Thyroid gland (tissue), 4 donors: Measurements from ENCODE around the gene CEP295NL.

Experiments used
- POLR2A ChIP-seq, 2 donors: fragments of 450-650 bp; IDR thresholded peaks; one replicate each; pipeline ENCODE4 v1.6.1; 2017; ENCODE audit warnings: antibody characterized with exemption in 2 of 2, mild to moderate bottlenecking in 2 of 2, moderate library complexity in 1 of 2
- TF ChIP-seq, protein P1 (sequence below), 6 experiments: fragments of 200-600 bp in 3 of 6; fragments of 450-650 bp in 3 of 6; sonication (generic) in 3 of 6; IDR thresholded peaks; one replicate each; pipeline ENCODE4 v1.5.1; 2016 to 2019; ENCODE audit warnings: antibody characterized with exemption in 6 of 6, mild to moderate bottlenecking in 2 of 6, inconsistent platforms in 1 of 6, moderate library complexity in 1 of 6

DNA sequence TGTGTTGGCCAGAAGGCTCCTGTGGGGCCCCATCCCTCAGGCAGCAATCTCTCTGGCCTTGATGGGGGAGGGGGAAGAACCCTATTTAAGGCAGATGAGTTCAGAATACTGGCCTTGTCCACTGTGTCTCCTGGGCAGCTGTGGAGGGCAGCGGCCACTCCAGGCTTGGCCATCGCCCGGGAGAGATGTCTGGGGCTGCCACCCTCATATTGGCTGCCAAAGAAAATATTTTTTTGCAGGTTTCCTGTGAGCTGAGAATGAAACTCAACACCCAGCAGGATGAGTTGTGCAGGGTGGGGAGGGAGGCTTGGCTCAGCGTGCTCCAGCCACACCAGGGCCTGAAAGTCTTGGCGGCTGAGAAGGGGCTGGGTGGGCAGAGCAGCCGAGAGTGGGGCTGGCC is 36.6 kb upstream of the CEP295NL start:
- TF ChIP-seq POLR2A (IDR thresholded peaks at IDR 0.05): no peak
- TF ChIP-seq, protein P1, sequence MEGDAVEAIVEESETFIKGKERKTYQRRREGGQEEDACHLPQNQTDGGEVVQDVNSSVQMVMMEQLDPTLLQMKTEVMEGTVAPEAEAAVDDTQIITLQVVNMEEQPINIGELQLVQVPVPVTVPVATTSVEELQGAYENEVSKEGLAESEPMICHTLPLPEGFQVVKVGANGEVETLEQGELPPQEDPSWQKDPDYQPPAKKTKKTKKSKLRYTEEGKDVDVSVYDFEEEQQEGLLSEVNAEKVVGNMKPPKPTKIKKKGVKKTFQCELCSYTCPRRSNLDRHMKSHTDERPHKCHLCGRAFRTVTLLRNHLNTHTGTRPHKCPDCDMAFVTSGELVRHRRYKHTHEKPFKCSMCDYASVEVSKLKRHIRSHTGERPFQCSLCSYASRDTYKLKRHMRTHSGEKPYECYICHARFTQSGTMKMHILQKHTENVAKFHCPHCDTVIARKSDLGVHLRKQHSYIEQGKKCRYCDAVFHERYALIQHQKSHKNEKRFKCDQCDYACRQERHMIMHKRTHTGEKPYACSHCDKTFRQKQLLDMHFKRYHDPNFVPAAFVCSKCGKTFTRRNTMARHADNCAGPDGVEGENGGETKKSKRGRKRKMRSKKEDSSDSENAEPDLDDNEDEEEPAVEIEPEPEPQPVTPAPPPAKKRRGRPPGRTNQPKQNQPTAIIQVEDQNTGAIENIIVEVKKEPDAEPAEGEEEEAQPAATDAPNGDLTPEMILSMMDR (IDR thresholded peaks at IDR 0.05): no peak
